ENCODE data around the gene TCFL5. TPM values are rescaled to one million over a fixed set of nuclear protein-coding genes. Genes with fewer than 3 reads are reported as not detected.

Gene TCFL5
- total and polyA plus RNA-seq, 3 experiments from 2014 or later: 1.4 to 6.2 (median 4.6) TPM

GRCh38 chr20:62808211-62808865 is 53.3 kb downstream of the TCFL5 start:
- Histone ChIP-seq H3K4me1 (ENCODE audit: insufficient read depth, low read length) (peaks cover 39% of the 10 kb centered on the region), H3K27ac (ENCODE audit: low read depth, low read length) (no peak overlapping the region), H3K4me3 (ENCODE audit: low read length) (no peak overlapping the region), H3K36me3 (ENCODE audit: insufficient read depth, low read length) (peaks cover 29% of the 10 kb centered on the region), H3K9me3 (ENCODE audit: low read length) (no peaks in the 10 kb centered on the region), H3K27me3 (ENCODE audit: insufficient read depth, low read length, poor library complexity, severe bottlenecking) (no peaks in the 10 kb centered on the region)
- ChIA-PET CTCF (interaction anchor here (0.6 to 3.0 kb wide), 42 partner anchors 8 to 508 kb away, joined by 3 to 31 read pairs (median 4); partner anchors contain the start of genes COL9A3, MRGBP and SLCO4A1), POLR2A (interaction anchor here (0.7 to 1.4 kb wide), 3 partner anchors 12 to 30 kb away, joined by 3 to 12 read pairs (median 4); partner anchors contain the start of gene MRGBP)
- peaks cover 22 to 38% (median 28%) of the 10 kb centered on the region in 3 donors for H3K4me1 Mint-ChIP-seq
- no peaks in the 10 kb centered on the region for H3K9me3 Mint-ChIP-seq
- peak overlapping the region in 7 of 8 donors; percentile 33 to 84 (median 55) for H3K27ac Mint-ChIP-seq
- peak overlapping the region in 6 of 7 donors; percentile 45 to 86 (median 74) for H3K4me3 Mint-ChIP-seq
- DNase-seq: peak; percentile 63 to 77 (median 73)
- peaks cover 0 to 3% of the 10 kb centered on the region in 2 donors for H3K27me3 Mint-ChIP-seq
- peaks cover 4 to 71% (median 5%) of the 10 kb centered on the region in 3 donors for H3K36me3 Mint-ChIP-seq

- H3K4me1 ChIP-seq (ENCODE audit: insufficient read depth, low read length): peaks cover 39% of the 10 kb centered on the region
- ChIA-PET POLR2A (interaction anchor here (0.8 to 1.4 kb wide), 2 partner anchors 11 to 14 kb away, joined by 3 to 4 read pairs; partner anchors contain the start of gene MRGBP), CTCF (interaction anchor here (0.8 to 3.0 kb wide), 30 partner anchors 12 to 508 kb away, joined by 3 to 31 read pairs (median 5); partner anchors contain the start of genes MRGBP and SLCO4A1)
- Mint-ChIP-seq H3K4me1 (peaks cover 22 to 38% (median 28%) of the 10 kb centered on the region in 3 donors), H3K27me3 (peaks cover 0 to 3% of the 10 kb centered on the region in 2 donors), H3K27ac (peak overlapping the region in 6 of 8 donors; percentile 7 to 84 (median 46)), H3K9me3 (no peaks in the 10 kb centered on the region), H3K4me3 (peak overlapping the region in 5 of 7 donors; percentile 19 to 86 (median 76)), H3K36me3 (peaks cover 4 to 67% (median 5%) of the 10 kb centered on the region in 3 donors)
- no peak overlapping the region for H3K27ac ChIP-seq (ENCODE audit: low read depth, low read length)
- no peak overlapping the region for H3K4me3 ChIP-seq (ENCODE audit: low read length)
- no peaks in the 10 kb centered on the region for H3K9me3 ChIP-seq (ENCODE audit: low read length)
- H3K27me3 ChIP-seq (ENCODE audit: insufficient read depth, low read length, poor library complexity, severe bottlenecking): no peaks in the 10 kb centered on the region
- H3K36me3 ChIP-seq (ENCODE audit: insufficient read depth, low read length): peaks cover 29% of the 10 kb centered on the region
- no peak for DNase-seq
Measured at GRCh38 chr20:62807444-62808210, 54.0 kb downstream of the TCFL5 start.

- H3K27me3 Mint-ChIP-seq: peaks cover 0 to 3% of the 10 kb centered on the region in 2 donors
- ChIA-PET CTCF (interaction anchor here (2.2 to 3.0 kb wide), 2 partner anchors 11 to 154 kb away, joined by 13 to 31 read pairs; partner anchors contain the start of gene MRGBP), POLR2A (no interaction called here)
- peak overlapping the region in 5 of 8 donors; percentile 78 to 84 (median 79) for H3K27ac Mint-ChIP-seq
- H3K9me3 ChIP-seq (ENCODE audit: low read length): no peaks in the 10 kb centered on the region
- peak overlapping the region; percentile 73 to 89 (median 78) for H3K4me3 Mint-ChIP-seq
- no peak for DNase-seq
- peaks cover 29% of the 10 kb centered on the region for H3K36me3 ChIP-seq (ENCODE audit: insufficient read depth, low read length)
- peaks cover 22 to 38% (median 28%) of the 10 kb centered on the region in 3 donors for H3K4me1 Mint-ChIP-seq
- peak overlapping the region; percentile 66 for H3K4me3 ChIP-seq (ENCODE audit: low read length)
- H3K4me1 ChIP-seq (ENCODE audit: insufficient read depth, low read length): peaks cover 39% of the 10 kb centered on the region
- H3K36me3 Mint-ChIP-seq: peaks cover 4 to 58% (median 5%) of the 10 kb centered on the region in 3 donors
- peak overlapping the region; percentile 57 for H3K27ac ChIP-seq (ENCODE audit: low read depth, low read length)
- no peaks in the 10 kb centered on the region for H3K9me3 Mint-ChIP-seq
- no peaks in the 10 kb centered on the region for H3K27me3 ChIP-seq (ENCODE audit: insufficient read depth, low read length, poor library complexity, severe bottlenecking)
Measured at GRCh38 chr20:62806383-62807050, 55.1 kb downstream of the TCFL5 start.

GRCh38 chr20:62805711-62806382 is 55.8 kb downstream of the TCFL5 start:
- Histone ChIP-seq H3K27me3 (ENCODE audit: insufficient read depth, low read length, poor library complexity, severe bottlenecking) (no peaks in the 10 kb centered on the region), H3K9me3 (ENCODE audit: low read length) (no peaks in the 10 kb centered on the region), H3K27ac (ENCODE audit: low read depth, low read length) (peak overlapping the region; percentile 57), H3K36me3 (ENCODE audit: insufficient read depth, low read length) (peaks cover 25% of the 10 kb centered on the region), H3K4me3 (ENCODE audit: low read length) (peak overlapping the region; percentile 66), H3K4me1 (ENCODE audit: insufficient read depth, low read length) (peaks cover 39% of the 10 kb centered on the region)
- ChIA-PET POLR2A (interaction anchor here (1.2 to 2.6 kb wide), 3 partner anchors 9 to 127 kb away, joined by 4 to 46 read pairs (median 4); partner anchors contain the start of gene MRGBP), CTCF (interaction anchor here (0.6 to 2.6 kb wide), 2 partner anchors 11 to 14 kb away, joined by 3 to 14 read pairs; no protein-coding TSS in a partner anchor)
- peaks cover 0 to 3% of the 10 kb centered on the region in 2 donors for H3K27me3 Mint-ChIP-seq
- peaks cover 22 to 38% (median 28%) of the 10 kb centered on the region in 3 donors for H3K4me1 Mint-ChIP-seq
- H3K36me3 Mint-ChIP-seq: peaks cover 4 to 59% (median 5%) of the 10 kb centered on the region in 3 donors
- H3K9me3 Mint-ChIP-seq: no peaks in the 10 kb centered on the region
- H3K4me3 Mint-ChIP-seq: peak overlapping the region; percentile 73 to 89 (median 78)
- peak overlapping the region in 6 of 8 donors; percentile 15 to 81 (median 52) for H3K27ac Mint-ChIP-seq
- DNase-seq: no peak

GRCh38 chr20:62805155-62805710 is 56.4 kb downstream of the TCFL5 start:
- peak overlapping the region; percentile 70 to 88 (median 78) for H3K4me3 Mint-ChIP-seq
- ChIA-PET POLR2A (interaction anchor here (0.8 to 2.6 kb wide), 5 partner anchors 9 to 163 kb away, joined by 3 to 46 read pairs (median 4); partner anchors contain the start of genes MRGBP and SLCO4A1), CTCF (interaction anchor here (0.6 to 2.6 kb wide), 2 partner anchors 11 to 13 kb away, joined by 3 to 14 read pairs; no protein-coding TSS in a partner anchor)
- peak overlapping the region in 4 of 8 donors; percentile 35 to 94 (median 78) for H3K27ac Mint-ChIP-seq
- peak overlapping the region; percentile 66 for H3K4me3 ChIP-seq (ENCODE audit: low read length)
- peaks cover 39% of the 10 kb centered on the region for H3K4me1 ChIP-seq (ENCODE audit: insufficient read depth, low read length)
- H3K4me1 Mint-ChIP-seq: peaks cover 22 to 38% (median 28%) of the 10 kb centered on the region in 3 donors
- peaks cover 19% of the 10 kb centered on the region for H3K36me3 ChIP-seq (ENCODE audit: insufficient read depth, low read length)
- H3K27me3 ChIP-seq (ENCODE audit: insufficient read depth, low read length, poor library complexity, severe bottlenecking): no peaks in the 10 kb centered on the region
- H3K9me3 Mint-ChIP-seq: no peaks in the 10 kb centered on the region
- peak overlapping the region; percentile 57 for H3K27ac ChIP-seq (ENCODE audit: low read depth, low read length)
- peak in 3 of 5 donors; percentile 16 to 45 (median 24) for DNase-seq
- peaks cover 4 to 59% (median 5%) of the 10 kb centered on the region in 3 donors for H3K36me3 Mint-ChIP-seq
- peaks cover 0 to 3% of the 10 kb centered on the region in 2 donors for H3K27me3 Mint-ChIP-seq
- no peaks in the 10 kb centered on the region for H3K9me3 ChIP-seq (ENCODE audit: low read length)

GRCh38 chr20:62804627-62805154 is 56.9 kb downstream of the TCFL5 start, which contains the start of gene OGFR:
Gene OGFR, plus strand, starts transcription at chr20:62804835. Its CDS starts 25 bp downstream, at chr20:62804860.
- peak; percentile 72 to 87 (median 75) for DNase-seq
- H3K9me3 ChIP-seq (ENCODE audit: low read length): no peaks in the 10 kb centered on the region
- CTCF ChIA-PET: interaction anchor here (1.5 to 2.6 kb wide), 2 partner anchors 10 to 137 kb away, joined by 4 to 14 read pairs; no protein-coding TSS in a partner anchor
- POLR2A ChIA-PET: interaction anchor here (0.8 to 2.6 kb wide), 6 partner anchors 10 to 162 kb away, joined by 3 to 46 read pairs (median 4); partner anchors contain the start of genes MRGBP, SLCO4A1 and TCFL5
- peaks cover 22 to 38% (median 28%) of the 10 kb centered on the region in 3 donors for H3K4me1 Mint-ChIP-seq
- H3K4me3 Mint-ChIP-seq: peak within 1 kb of the TSS; percentile 87 to 98 (median 92)
- peaks cover 39% of the 10 kb centered on the region for H3K4me1 ChIP-seq (ENCODE audit: insufficient read depth, low read length)
- no peaks in the 10 kb centered on the region for H3K27me3 ChIP-seq (ENCODE audit: insufficient read depth, low read length, poor library complexity, severe bottlenecking)
- peaks cover 0 to 3% of the 10 kb centered on the region in 2 donors for H3K27me3 Mint-ChIP-seq
- H3K36me3 Mint-ChIP-seq: peaks cover 4 to 59% (median 5%) of the 10 kb centered on the region in 3 donors
- peak within 1 kb of the TSS; percentile 57 for H3K27ac ChIP-seq (ENCODE audit: low read depth, low read length)
- H3K27ac Mint-ChIP-seq: peak within 1 kb of the TSS; percentile 89 to 98 (median 96)
- H3K36me3 ChIP-seq (ENCODE audit: insufficient read depth, low read length): peaks cover 13% of the 10 kb centered on the region
- H3K4me3 ChIP-seq (ENCODE audit: low read length): peak within 1 kb of the TSS; percentile 74
- H3K9me3 Mint-ChIP-seq: no peaks in the 10 kb centered on the region

Data from CD8-positive, alpha-beta memory T cell (primary cell).